GM18498 (cell line): Measurements from ENCODE around the gene UGGT1.

Experiments
- ATAC-seq: cut with Tn5 transposase; IDR thresholded peaks from one replicate; pipeline ENCODE4 v1.9.1; 2021; ENCODE audit warnings: mild to moderate bottlenecking, moderate library complexity; ENCODE audit not compliant: unreplicated experiment

UGGT1 gene

GRCh38 chr2:128090945-128091725 is at the start of gene UGGT1:
Gene UGGT1, plus strand, starts transcription at chr2:128091200. Its CDS starts 158 bp downstream, at chr2:128091358.
- ATAC-seq, result peak; percentile 95

GRCh38 chr2:128041561-128041960 is 49.4 kb upstream of the UGGT1 start:
- no peak for ATAC-seq

GRCh38 chr2:128043041-128043440 is 48.0 kb upstream of the UGGT1 start:
- ATAC-seq, result no peak

- no peak for ATAC-seq
Measured at GRCh38 chr2:128053331-128053730, 37.7 kb upstream of the UGGT1 start.

- ATAC-seq, result no peak
Measured at GRCh38 chr2:128054104-128054885, 36.7 kb upstream of the UGGT1 start.

GRCh38 chr2:128057334-128057733 is 33.7 kb upstream of the UGGT1 start:
- no peak for ATAC-seq

GRCh38 chr2:128058114-128058513 is 32.9 kb upstream of the UGGT1 start:
- ATAC-seq, result no peak

- no peak for ATAC-seq
Measured at GRCh38 chr2:128062571-128062970, 28.4 kb upstream of the UGGT1 start.

- no peak for ATAC-seq
Measured at GRCh38 chr2:128064353-128064752, 26.6 kb upstream of the UGGT1 start.

GRCh38 chr2:128069769-128070168 is 21.2 kb upstream of the UGGT1 start:
- ATAC-seq, result no peak

GRCh38 chr2:128073278-128073677 is 17.7 kb upstream of the UGGT1 start:
- ATAC-seq, result no peak

- no peak for ATAC-seq
Measured at GRCh38 chr2:128076461-128077106, 14.4 kb upstream of the UGGT1 start.

GRCh38 chr2:128084757-128085156 is 6.2 kb upstream of the UGGT1 start:
- ATAC-seq, result no peak

- no peak for ATAC-seq
Measured at GRCh38 chr2:128086244-128086643, 4.8 kb upstream of the UGGT1 start.

- peak; percentile 7 for ATAC-seq
Measured at GRCh38 chr2:128090575-128090944, 440 bp upstream of the UGGT1 start.

- ATAC-seq, result no peak
Measured at GRCh38 chr2:128091726-128092080, 703 bp downstream of the UGGT1 start.

GRCh38 chr2:128092656-128093055 is 1.7 kb downstream of the UGGT1 start:
- no peak for ATAC-seq

GRCh38 chr2:128093762-128094161 is 2.8 kb downstream of the UGGT1 start:
- no peak for ATAC-seq

- no peak for ATAC-seq
Measured at GRCh38 chr2:128095201-128095600, 4.2 kb downstream of the UGGT1 start.

GRCh38 chr2:128103407-128103806 is 12.4 kb downstream of the UGGT1 start:
- ATAC-seq, result no peak

GRCh38 chr2:128105072-128105471 is 14.1 kb downstream of the UGGT1 start:
- ATAC-seq, result no peak

- no peak for ATAC-seq
Measured at GRCh38 chr2:128108166-128108565, 17.2 kb downstream of the UGGT1 start.
